SK-N-DZ (cell line): ENCODE results near the gene PNLIPRP1. TPM values are rescaled to one million over a fixed set of nuclear protein-coding genes. Genes with fewer than 3 reads are reported as not detected.

Experiments used
- DNase-seq: peaks from one replicate; pipeline ENCODE4 v3.0.0-alpha.2; 2015; ENCODE audit warnings: low spot score
- polyA plus RNA-seq, 2 experiments: library from polyadenylated mRNA; depleted of rRNA; stranded (reverse); fragments of >200 nt; gene quantifications; 2 replicates each; pipeline ENCODE4 v1.2.3, GENCODE V29; 2014

The PNLIPRP1 gene
- polyA plus RNA-seq (2014; cell fraction: cytosol; rRNA removed), result not detected in 2 replicates
- not detected in 2 replicates for polyA plus RNA-seq (2014; cell fraction: nucleus; rRNA removed)

DNA sequence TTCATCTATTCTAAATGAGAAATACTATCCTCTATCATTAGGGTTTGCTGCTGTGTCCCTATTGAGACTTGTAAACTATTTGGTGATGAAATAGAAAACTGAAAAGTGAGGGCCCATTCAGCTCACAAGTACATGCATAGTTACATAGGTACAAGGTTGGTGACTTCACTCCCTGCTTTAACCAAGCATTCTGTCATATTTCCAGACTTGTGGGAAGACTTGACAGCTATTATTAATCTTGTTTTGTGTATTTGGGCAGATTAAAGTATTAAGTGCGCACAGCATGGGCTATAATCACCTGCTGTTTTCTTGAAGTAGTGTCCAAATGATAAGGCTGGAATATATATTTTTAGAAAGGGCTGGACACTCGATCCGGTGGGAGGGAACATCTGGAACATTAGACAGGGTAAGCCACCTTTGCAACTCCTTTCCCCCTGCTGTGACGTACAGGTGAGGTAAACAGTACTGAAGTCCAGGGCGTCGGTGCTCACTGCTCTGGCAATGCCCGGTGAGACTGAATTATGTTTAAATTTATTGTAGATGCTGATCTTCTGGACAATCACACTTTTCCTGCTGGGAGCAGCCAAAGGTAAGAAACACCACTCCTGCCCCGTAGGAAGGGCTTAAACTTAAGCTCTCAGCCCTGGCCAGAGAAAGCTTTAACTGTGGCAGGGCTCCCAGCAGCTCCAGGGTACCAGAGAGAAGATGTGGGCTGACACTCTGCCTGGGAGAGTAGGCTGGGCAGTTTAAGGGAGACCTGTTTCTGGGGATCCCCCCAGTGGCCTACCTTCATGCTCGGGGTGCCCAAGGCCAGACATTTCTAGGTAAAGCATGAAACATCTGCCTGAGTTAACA lies at the start of gene PNLIPRP1:
Gene PNLIPRP1, plus strand, starts transcription at position 370 of the 855 bp plus-strand sequence. Its CDS starts 171 bp downstream, at position 541.
- DNase-seq, result no peak

DNA sequence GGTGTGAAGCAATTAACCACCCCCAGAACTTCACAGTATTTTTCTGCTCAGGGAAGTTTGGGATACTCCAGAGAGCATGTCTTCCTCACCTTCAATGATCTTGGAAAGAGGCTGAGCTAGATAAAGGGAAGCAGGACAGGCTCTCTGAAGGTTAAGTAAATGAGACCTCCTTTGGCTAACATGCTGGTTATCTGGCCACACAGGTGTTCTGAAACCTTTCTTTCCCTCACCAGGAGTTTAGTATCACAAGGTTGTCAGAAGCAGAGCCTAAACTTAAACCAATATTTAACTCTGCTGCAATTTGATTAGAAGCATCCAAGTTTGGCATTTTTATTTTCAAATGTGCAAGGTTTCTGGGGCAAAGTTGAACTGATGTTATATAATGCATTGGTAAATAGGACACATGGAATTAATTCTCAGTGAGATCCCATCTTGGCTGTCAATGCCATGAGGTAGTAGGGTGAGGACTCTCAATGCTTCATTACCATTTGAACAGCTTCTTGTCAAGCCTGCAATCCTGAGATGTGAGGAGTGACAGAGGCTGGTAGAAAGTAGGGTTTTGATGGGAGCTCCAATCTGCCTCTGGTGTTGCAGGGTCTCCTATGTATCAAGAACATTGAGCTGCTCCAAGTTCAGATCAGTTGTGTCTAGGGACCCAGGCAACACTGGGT lies 48.6 kb upstream of the PNLIPRP1 start:
- no peak for DNase-seq

DNA sequence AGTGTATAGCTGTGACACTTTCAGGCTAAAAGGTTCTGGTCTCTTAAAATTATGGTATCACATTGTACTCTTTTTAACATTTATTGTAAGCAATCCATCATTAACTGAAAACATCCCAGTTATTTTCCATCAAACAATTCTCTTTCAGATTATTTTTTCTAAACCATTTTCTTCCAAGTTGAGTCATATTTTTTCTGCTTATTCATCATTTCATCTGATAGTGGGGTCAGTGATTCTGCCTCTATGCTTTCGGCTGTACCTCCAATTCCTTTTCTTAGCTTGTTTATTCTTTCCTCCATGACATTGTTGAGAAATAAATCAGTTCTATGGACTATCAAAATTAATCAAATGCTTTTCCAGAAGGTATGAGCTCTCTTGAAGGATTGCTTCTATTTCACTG lies 45.6 kb upstream of the PNLIPRP1 start:
- no peak for DNase-seq

DNA sequence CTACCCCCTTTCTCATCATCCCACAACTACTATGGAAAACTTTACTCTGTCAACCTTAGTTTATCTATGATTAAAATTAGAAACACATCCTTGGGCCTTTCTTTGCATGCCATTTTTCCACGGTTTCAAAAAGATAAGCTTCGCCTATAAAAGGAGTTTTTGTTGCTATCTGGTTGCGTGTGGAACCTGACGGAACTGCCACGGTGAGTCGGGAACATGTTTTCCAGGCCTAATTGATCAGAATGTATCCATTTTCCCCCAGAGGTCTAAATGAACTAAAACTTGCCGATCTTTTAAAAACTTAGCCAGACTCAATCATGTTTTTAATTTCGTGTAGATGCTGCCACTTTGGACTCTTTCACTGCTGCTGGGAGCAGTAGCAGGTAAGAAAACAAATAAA lies 45.0 kb upstream of the PNLIPRP1 start, which contains the start of gene PNLIP:
Gene PNLIP, plus strand, starts transcription at position 176 of the 400 bp plus-strand sequence. Its CDS starts 162 bp downstream, at position 338.
- no peak for DNase-seq

DNA sequence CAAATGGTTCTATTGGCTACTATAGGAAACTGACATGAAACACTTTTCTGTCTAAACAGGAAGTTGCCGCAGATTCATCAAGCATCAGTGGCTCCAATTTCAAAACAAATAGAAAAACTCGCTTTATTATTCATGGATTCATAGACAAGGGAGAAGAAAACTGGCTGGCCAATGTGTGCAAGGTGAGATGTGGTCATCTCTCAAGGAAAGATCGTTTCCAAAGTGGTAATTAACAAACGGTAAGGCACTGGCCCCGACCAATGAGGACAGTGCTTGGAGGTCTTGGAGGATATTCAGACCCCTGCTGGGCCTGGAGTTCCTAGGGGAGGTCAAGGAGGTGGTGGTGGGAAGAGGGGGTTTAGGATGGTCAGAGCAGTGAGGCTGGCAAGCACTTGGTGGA lies 42.5 kb upstream of the PNLIPRP1 start:
- no peak for DNase-seq

DNA sequence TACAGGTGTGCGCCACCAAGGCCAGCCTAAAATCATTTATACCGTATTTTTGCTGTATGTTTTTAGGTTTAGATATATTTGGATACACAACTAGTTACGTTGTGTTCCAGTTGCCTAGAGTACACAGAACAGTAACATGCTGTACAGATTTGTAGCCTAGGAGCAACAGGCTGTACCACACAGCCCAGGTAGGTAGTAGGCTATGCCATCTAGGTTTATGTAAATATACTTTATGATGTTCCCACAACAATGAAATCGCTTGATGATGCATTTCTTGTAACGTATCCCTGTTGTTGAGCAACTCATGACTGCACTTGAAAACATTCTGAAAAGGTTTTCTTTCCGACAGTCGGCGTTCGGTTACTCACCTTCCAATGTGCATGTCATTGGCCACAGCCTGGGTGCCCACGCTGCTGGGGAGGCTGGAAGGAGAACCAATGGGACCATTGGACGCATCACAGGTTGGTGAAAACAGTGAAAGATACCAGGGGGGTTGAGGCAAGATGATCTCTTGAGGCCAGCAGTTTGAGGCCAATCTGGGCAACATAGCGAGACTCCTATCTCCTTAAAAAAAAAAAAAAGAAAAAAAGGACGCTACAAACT lies 37.3 kb upstream of the PNLIPRP1 start:
- no peak for DNase-seq

DNA sequence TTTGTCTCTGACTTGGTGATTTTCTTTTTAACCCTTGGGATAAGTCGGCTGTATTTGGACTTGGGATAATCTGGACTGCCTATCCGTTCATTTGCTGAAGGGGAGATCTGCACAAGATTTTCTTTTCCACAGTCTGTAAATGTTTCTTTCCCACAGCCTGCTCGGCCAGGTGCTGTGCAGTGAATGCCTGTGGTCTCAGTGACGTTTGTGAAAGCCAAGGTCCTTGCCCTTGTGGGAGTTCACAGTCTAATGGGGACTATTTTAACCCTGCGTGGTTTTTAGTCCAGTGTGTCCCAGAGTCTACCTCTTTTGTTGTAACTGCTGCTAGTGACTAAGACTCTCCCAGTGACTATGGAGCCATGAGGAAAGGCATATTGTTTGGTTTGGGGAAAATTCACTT lies 36.1 kb upstream of the PNLIPRP1 start:
- DNase-seq, result no peak

DNA sequence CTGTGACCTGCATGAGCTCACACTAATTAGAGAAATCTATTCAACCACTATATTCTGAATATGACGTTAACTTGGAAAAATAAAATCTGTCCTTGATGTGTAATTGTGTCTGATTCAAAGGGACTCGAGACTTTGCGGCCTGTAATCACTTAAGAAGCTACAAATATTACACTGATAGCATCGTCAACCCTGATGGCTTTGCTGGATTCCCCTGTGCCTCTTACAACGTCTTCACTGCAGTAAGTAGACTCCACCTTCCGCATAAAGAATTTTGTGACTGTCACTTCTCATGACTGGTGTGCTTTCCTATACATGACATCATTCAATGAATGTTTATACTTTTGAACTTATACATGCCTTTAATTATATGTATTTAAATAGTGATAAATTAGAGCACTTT lies 34.9 kb upstream of the PNLIPRP1 start:
- no peak for DNase-seq

DNA sequence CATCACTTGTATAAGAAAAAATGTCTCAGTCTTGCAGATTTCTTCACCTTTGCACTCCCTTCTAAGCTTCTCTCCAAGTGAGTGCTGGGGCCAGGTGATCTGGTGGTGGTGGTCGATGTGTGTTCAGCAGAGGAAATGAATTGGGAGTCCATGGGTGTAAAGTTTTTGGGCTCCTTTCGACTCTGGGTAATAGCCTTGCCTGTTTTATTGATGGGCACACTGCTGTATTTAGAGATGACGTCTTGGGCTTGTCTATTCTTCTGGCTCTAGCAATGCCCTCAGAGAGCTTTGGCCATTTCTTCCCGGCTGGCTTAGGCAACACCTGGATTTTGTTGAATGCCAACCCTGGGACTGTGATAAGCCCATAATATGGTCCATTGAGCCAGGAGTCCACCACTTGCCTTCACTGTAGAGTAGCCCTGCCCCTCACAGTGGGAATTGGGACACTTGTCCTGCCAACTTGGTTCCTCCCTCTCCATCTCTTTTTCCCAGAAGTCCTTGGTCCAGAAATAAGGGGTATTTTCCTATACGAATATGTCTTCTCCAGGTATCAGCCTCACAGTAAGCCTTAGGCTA lies 33.4 kb upstream of the PNLIPRP1 start:
- DNase-seq, result no peak

DNA sequence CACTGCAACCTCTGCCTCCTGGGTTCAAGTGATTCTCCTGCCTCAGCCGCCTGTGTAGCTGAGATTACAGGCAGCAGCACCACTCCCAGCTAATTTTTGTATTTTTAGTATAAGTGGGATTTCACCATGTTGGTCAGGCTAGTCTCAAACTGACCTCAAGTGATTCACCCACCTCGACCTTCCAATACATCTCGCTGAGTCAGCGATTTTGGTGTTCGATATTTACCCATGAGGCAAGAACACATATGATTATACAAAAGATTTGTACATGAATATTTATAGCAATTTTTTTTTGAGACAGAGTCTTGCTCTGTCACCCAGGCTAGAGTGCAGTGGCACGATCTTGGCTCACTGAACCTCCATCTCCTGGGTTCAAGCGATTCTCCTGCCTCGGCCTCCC lies 25.2 kb upstream of the PNLIPRP1 start:
- DNase-seq, result no peak

DNA sequence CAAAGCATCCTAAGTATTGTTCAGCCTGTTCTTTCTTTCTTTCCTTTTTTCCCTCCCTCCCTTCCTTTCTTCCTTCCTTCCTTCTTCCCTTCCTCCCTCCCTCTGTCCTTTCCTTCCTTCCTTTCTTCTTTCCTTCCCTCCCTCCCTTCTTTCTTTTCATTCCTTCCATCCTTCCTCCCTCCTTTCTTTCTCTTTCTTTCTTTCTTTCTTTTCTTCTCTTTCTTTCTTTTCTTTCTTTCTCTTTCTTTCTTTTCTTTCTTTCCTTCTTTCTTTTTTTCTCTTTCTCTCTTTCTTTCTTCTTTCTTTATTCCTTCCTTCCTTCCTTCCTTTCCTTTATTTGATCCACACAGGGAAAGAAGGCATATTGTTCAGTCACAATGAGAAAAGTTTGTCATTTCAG lies 23.8 kb upstream of the PNLIPRP1 start:
- no peak for DNase-seq

DNA sequence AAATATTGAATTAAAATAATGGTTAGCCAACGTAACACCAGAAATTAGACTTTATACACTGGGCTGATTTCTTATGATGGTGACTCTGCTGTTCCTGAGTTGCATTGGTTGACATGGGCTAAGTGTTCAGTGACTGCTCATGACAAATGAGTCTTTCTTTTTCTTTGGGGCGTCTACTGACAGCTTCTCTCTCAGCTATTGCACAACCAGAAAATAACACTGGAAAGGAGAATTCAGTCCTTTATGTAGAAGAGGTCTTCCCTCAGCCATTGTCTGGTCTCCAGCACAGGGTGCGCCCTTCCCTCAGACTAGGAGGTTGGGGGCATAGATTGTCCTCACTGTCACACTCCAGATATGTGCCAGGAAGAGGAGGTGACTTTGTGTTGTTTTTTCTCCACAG lies 23.4 kb upstream of the PNLIPRP1 start:
- DNase-seq, result no peak

DNA sequence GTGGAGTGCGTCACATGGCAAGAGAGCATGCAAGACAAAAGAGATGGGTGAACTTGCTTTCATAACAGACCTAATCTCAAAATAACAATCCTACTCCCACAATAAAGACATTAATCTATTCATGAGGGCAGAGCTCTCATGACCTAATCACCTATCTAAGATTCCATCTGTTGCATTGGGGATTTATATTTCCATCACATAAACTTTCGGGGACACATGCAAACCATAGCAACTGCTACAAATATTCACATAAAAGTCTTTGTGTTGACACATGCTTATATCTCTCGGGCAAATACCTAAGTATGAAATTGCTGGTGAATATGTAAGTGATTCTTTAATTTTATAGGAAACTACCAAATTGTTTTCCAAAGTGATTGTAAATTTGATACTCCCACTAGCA lies 16.0 kb upstream of the PNLIPRP1 start:
- no peak for DNase-seq

DNA sequence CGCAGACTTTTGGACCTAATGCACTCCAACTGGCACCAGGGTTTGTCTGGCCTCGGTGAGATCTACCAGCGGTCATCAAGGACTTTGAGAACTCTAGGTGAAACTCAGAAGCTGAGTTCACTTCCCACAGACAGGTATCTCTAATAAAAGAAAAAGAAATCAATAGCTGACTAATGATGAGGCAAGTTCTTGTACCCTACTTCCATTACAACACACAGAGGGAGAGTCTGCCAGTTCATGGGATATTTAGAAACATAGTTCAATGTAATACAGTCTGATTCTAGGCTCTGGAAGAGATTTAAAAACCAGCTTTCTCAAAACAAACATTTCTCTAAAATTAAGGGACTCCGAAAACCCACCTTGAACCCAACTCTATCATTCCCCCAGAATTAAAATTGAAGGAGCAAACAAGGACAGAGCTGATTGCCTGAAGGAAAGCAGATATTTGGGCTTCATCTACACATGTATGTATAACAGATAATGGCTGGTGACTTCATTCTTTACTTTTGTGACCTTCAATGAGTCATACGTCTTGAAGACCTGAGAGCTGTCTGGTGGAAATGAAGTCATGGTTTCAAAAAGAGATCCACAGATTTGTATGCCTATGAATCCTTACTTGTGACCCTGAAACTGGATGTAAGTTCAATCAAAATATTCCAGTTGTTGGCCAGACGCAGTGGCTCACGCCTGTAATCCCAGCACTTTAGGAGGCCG lies 2.7 kb upstream of the PNLIPRP1 start:
- no peak for DNase-seq

DNA sequence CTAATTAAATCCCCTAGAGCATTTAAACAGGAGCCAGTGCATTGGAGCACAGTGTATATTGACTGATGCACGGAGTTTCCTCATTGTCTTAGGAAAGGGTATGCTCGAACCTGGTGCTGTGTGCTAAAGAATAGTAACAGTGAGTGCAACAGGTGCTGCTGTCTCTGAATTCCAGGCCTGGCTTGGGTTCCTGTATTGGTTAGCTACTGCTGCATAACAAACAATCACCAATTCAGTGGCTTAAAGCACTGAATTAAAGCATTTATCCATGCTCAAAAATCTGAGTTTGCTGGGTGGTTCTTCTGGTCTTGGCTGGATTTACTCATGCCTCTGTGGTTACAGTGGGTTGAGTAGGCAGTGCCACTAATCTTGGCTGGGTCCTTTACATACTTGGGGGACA lies 1.8 kb upstream of the PNLIPRP1 start:
- DNase-seq, result no peak

DNA sequence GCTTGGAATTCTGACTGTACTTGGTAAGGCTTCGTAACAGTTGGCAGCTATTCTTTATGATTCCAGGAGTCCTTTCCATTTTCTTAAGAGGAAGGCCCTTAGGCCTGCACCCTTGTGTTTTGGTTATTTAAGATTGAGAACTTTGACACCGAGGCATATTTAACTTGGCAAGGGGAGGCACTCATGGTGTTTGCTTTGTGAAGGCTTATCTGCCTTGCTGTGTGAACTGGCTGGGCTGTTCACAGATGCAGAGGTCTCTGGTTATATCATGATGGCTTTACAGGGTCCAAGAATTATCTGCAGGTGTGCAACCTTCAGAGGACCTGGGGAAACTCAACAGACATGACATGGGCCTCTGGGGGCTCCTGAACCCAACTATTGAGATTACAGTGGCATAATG lies 833 bp upstream of the PNLIPRP1 start:
- no peak for DNase-seq

DNA sequence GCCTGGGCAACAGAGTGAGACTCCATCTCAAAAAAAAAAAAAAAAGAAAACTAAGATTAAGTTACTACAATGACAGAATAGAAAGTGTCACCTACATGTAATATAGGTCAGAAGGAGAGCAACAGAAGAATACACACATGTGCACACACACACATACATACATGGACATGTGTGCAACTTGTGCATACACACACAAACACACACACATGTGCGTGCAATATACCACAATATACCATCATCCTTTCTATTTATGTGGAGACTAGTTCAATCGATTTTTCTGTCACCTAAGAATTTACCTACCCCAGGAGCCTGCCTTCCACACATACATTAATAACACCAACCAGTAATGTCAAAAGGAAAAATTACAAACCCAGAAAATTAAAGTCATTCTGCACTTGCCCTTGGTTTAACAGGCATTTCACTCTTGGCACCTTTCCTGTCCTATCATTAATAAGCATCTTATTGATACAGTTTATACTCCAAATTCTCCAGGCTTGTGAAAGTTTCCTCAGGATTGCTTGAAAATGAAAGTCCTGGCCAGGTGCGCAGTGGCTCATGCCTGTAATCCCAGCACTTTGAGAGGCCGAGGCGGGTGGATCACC lies 2.5 kb downstream of the PNLIPRP1 start:
- DNase-seq, result no peak

DNA sequence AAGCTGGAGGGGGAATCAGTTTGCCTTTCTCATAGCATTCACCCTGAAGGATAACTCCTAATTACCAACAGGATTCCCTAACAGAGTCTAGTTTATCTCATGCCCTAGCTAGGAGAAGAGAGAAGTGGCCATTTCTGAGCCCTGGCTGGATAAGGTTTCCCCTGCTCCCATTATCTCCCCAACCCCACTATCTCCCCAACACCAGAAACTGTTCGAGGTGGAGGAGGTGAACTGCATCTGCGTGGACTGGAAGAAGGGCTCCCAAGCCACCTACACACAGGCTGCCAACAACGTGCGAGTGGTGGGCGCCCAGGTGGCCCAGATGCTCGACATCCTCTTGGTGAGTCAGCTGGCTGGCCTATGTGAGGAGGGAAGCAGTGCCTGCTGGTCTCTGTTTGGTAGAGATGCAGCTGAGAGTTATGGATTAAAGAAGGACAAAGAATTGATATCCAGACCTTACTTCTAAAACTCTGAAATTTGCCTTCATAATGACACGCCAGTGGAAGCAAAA lies 3.8 kb downstream of the PNLIPRP1 start:
- no peak for DNase-seq

DNA sequence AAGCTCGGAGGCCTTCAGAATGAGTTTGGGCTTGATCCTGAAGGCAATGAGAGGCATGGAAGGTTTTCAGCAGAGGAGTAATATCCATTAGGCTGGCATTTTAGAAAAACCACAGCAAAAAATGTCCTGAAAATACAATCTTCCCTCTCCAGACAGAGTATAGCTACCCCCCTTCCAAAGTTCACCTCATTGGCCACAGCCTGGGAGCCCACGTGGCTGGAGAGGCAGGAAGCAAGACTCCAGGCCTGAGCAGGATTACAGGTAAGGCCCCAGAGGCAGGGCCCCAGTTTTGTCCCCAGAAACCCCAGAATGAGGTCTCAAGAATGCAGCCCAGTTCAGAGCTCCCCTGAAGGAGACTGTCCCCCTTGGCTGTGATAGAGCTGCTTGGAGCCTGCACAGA lies 5.3 kb downstream of the PNLIPRP1 start:
- no peak for DNase-seq

DNA sequence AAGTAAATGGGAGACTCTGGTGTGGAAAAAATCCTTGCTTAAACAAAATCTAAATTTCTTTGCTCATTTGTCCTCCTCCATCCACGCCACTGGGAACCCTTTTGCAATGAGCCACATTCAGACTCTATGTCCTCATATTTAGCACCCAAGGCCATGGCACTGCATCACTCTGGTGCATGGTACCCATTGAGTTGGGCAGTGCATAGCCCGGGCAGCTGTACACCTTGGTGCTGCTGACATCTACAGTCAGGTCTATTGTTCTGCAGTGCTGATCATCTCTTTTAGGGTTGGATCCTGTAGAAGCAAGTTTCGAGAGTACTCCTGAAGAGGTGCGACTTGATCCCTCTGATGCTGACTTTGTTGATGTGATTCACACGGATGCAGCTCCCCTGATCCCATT lies 6.8 kb downstream of the PNLIPRP1 start:
- no peak for DNase-seq

DNA sequence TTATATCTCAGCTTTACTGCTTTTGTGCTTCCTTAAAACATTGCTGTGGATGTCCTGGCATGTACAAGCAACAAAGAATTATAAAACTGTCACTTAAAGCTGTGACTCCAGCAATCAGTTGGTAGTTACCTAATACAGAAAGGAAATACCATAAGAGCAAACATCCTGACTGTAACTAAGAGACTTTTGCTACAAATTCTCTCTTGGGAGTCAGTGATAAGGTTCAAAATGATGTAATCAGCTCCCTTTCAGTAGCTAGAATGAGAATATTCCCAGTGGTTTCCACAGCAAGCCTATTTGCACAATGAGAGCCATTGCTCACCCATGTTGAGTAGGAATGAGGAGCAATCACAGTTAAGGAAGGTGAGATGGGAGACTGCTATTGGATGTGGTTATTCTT lies 7.6 kb downstream of the PNLIPRP1 start:
- no peak for DNase-seq
